Measurements from ENCODE around the gene UROC1.

- TF ChIP-seq POLR2A (IDR thresholded peaks at IDR 0.05) (no peak), CTCF (IDR thresholded peaks at IDR 0.05) (no peak)
Observed at GRCh38 chr3:126499401-126499800, 18.2 kb downstream of the UROC1 start.
